Tibial artery (tissue), 4 donors: ENCODE results near the gene TBL1X.

Experiments
- DNase-seq, 2 donors: peaks; one replicate each; pipeline ENCODE4 v3.0.0-alpha.2; 2019
- H3K27ac ChIP-seq, 2 donors: fragments of 200-600 bp; sonication (generic) in 1 of 2; 1 replicate in 1 of 2; 2 replicates in 1 of 2; pipeline ENCODE4 v1.5.1; 2018 to 2019; ENCODE audit warnings: mild to moderate bottlenecking in 1 of 2
- H3K27me3 ChIP-seq, 2 donors: fragments of 200-600 bp; sonication (generic) in 1 of 2; one replicate each; pipeline versions ENCODE4 v1.5.1 to v1.6.0; 2016 to 2019
- H3K36me3 ChIP-seq, 3 donors: fragments of 200-600 bp; sonication (generic) in 2 of 3; one replicate each; pipeline ENCODE4 v1.5.1; 2016 to 2019; ENCODE audit warnings: mild to moderate bottlenecking in 2 of 3
- H3K4me1 ChIP-seq, 4 donors: fragments of 200-600 bp; sonication (generic) in 2 of 4; 1 replicate in 3 of 4; 2 replicates in 1 of 4; pipeline ENCODE4 v1.5.1; 2016 to 2019
- H3K4me3 ChIP-seq, 2 donors: fragments of 200-600 bp; sonication (generic) in 1 of 2; 1 replicate in 1 of 2; 2 replicates in 1 of 2; pipeline ENCODE4 v1.5.1; 2018 to 2019; ENCODE audit warnings: mild to moderate bottlenecking in 2 of 2
- H3K9me3 ChIP-seq, 3 donors: fragments of 200-600 bp; sonication (generic) in 1 of 3; one replicate each; pipeline ENCODE4 v1.5.1; 2016 to 2019
- intact Hi-C: fragments of 100-400 bp; cut with DNase I; formaldehyde crosslinking; loops from one replicate; pipeline ENCODE4 v1.15.0; 2023; ENCODE audit warnings: low total_unique reads
- TF ChIP-seq, protein P1 (sequence below), 2 experiments: fragments of 200-600 bp in 1 of 2; fragments of 450-650 bp in 1 of 2; IDR thresholded peaks; one replicate each; pipeline ENCODE4 v1.5.1; 2017 to 2019; ENCODE audit warnings: antibody characterized with exemption in 2 of 2, mild to moderate bottlenecking in 1 of 2, moderate library complexity in 1 of 2

The TBL1X gene

GRCh38 chrX:9628779-9629493 is 164.1 kb downstream of the TBL1X start:
- Histone ChIP-seq H3K4me1 (peaks cover 0 to 20% (median 0%) of the 10 kb centered on the region in 4 donors), H3K36me3 (no peaks in the 10 kb centered on the region), H3K4me3 (no peak overlapping the region), H3K27me3 (no peaks in the 10 kb centered on the region), H3K9me3 (no peaks in the 10 kb centered on the region), H3K27ac (no peak overlapping the region)
- intact Hi-C loops: no loop called here
- TF ChIP-seq, protein P1, sequence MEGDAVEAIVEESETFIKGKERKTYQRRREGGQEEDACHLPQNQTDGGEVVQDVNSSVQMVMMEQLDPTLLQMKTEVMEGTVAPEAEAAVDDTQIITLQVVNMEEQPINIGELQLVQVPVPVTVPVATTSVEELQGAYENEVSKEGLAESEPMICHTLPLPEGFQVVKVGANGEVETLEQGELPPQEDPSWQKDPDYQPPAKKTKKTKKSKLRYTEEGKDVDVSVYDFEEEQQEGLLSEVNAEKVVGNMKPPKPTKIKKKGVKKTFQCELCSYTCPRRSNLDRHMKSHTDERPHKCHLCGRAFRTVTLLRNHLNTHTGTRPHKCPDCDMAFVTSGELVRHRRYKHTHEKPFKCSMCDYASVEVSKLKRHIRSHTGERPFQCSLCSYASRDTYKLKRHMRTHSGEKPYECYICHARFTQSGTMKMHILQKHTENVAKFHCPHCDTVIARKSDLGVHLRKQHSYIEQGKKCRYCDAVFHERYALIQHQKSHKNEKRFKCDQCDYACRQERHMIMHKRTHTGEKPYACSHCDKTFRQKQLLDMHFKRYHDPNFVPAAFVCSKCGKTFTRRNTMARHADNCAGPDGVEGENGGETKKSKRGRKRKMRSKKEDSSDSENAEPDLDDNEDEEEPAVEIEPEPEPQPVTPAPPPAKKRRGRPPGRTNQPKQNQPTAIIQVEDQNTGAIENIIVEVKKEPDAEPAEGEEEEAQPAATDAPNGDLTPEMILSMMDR (IDR thresholded peaks at IDR 0.05): no peak
- DNase-seq: no peak

GRCh38 chrX:9634551-9634950 is 169.7 kb downstream of the TBL1X start:
- H3K36me3 ChIP-seq: no peaks in the 10 kb centered on the region
- TF ChIP-seq, protein P1 (IDR thresholded peaks at IDR 0.05): no peak

DNA sequence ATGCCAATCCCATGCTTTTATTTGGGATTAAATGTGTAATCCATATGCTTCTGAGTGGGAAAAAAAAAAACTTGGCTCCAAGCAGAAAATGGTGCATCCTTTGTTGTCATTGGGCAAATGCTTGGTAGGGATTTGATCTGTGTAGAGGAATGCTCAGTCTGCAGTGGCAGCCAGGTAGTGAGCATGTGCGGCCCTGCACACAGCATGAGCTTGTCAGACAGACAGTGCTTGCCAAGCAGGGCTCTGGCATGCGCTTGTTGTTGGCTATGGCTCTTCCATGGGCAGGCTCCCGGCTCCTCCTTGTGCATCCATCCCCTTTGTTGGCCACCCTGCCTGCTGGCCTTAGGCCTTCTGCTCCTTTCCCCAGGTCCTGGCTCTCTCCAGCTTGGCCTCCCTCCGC is 170.5 kb downstream of the TBL1X start:
- Histone ChIP-seq H3K27ac (no peak overlapping the region), H3K36me3 (no peaks in the 10 kb centered on the region), H3K4me1 (peaks cover 0 to 7% (median 5%) of the 10 kb centered on the region in 4 donors), H3K9me3 (no peaks in the 10 kb centered on the region), H3K4me3 (no peak overlapping the region), H3K27me3 (no peaks in the 10 kb centered on the region)
- TF ChIP-seq, protein P1 (IDR thresholded peaks at IDR 0.05): no peak
- intact Hi-C loops: no loop called here
- no peak for DNase-seq

More at GRCh38 chrX:9634551-9634950, 169.7 kb downstream of the TBL1X start:
- intact Hi-C loops: no loop called here
- Histone ChIP-seq H3K4me3 (no peak overlapping the region), H3K27me3 (no peaks in the 10 kb centered on the region), H3K9me3 (no peaks in the 10 kb centered on the region), H3K27ac (no peak overlapping the region), H3K4me1 (peaks cover 0 to 7% (median 5%) of the 10 kb centered on the region in 4 donors)
- no peak for DNase-seq

DNA sequence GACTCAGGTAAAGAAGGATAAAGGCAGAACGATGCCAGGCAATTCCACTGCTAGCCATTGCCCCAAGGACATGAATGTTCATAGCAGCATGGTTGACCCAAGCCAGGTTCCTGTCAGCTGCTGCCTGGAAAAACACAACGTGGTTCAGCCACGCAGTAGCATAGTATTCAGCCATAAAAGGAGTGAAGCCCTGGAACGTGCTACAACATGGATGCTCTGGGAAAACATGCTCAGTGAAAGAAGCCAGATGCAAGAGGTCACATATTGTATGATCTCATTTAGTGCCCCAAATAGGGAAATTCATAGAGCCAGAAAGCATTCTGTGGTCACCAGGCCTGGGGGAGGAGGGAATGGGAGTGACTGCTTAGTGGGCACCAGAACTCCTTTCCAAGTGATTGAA is 170.9 kb downstream of the TBL1X start:
- peaks cover 0 to 7% (median 5%) of the 10 kb centered on the region in 4 donors for H3K4me1 ChIP-seq
- intact Hi-C loops: no loop called here
- no peaks in the 10 kb centered on the region for H3K36me3 ChIP-seq
- H3K4me3 ChIP-seq: no peak overlapping the region
- H3K27me3 ChIP-seq: no peaks in the 10 kb centered on the region
- TF ChIP-seq, protein P1 (IDR thresholded peaks at IDR 0.05): no peak
- no peaks in the 10 kb centered on the region for H3K9me3 ChIP-seq
- no peak for DNase-seq
- H3K27ac ChIP-seq: no peak overlapping the region

GRCh38 chrX:9638871-9639270 is 174.0 kb downstream of the TBL1X start:
- H3K4me3 ChIP-seq: no peak overlapping the region
- H3K4me1 ChIP-seq: peaks cover 0 to 7% (median 5%) of the 10 kb centered on the region in 4 donors
- no peak overlapping the region for H3K27ac ChIP-seq
- intact Hi-C loops: no loop called here
- no peaks in the 10 kb centered on the region for H3K27me3 ChIP-seq
- TF ChIP-seq, protein P1 (IDR thresholded peaks at IDR 0.05): no peak
- H3K36me3 ChIP-seq: no peaks in the 10 kb centered on the region
- no peaks in the 10 kb centered on the region for H3K9me3 ChIP-seq
- DNase-seq: no peak
